A549 (cell line): Measurements from ENCODE around the gene IL21R.

Source experiments
- CTCF ChIP-seq: fragments of >200 bp; sonication (Bioruptor Twin); formaldehyde crosslinking; IDR thresholded peaks from 3 replicates; pipeline ENCODE4 v1.5.1; 2016
- RNF2 ChIP-seq: fragments of 200-600 bp; sonication (generic); IDR thresholded peaks from 2 replicates; pipeline ENCODE4 v1.6.1; 2016; ENCODE audit warnings: low read depth, mild to moderate bottlenecking, antibody characterized with exemption, moderate library complexity, borderline replicate concordance
- TF ChIP-seq, protein P1 (sequence below): IDR thresholded peaks from 2 replicates; pipeline ENCODE4 v1.6.1; 2012

DNA sequence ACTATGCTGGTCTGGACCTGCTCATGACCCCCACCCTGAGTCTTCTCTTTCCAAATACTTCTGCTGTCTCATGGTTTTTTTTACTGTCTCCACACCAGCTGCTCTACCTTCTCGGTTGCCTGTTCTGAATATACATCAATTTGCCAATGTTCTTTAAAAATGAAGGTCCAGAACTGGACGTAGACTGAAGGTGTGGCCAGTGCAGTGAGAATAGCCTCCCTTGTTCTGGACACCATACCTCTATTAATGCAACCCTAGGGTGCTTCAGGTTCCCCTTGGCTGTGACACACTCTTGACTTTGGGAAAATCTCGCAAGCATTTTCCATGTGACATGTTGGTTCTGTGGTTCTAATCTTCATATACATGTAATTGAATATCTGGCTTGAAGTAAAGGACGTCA lies 15.3 kb upstream of the IL21R start:
- TF ChIP-seq CTCF (no peak), RNF2 (no peak)
- TF ChIP-seq, protein P1, sequence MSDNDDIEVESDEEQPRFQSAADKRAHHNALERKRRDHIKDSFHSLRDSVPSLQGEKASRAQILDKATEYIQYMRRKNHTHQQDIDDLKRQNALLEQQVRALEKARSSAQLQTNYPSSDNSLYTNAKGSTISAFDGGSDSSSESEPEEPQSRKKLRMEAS: no peak
